Keratinocyte (primary cell): Measurements from ENCODE around the gene SLC2A4RG.

Source experiments
- EZH2 ChIP-seq: IDR thresholded peaks from one replicate; pipeline ENCODE4 v1.6.1; 2012; ENCODE audit warnings: inconsistent platforms, mild to moderate bottlenecking, low read length, moderate library complexity
- TF ChIP-seq, protein P1 (sequence below), 3 experiments: IDR thresholded peaks in 1 of 3; conservative IDR thresholded peaks in 1 of 3; optimal IDR thresholded peaks in 1 of 3; 2 replicates in 2 of 3; 3 replicates in 1 of 3; pipeline versions ENCODE3 to v1.5.1; 2011; ENCODE audit warnings: low read length in 3 of 3, mild to moderate bottlenecking in 3 of 3, moderate library complexity in 2 of 3, control low read depth in 1 of 3, inconsistent platforms in 1 of 3; ENCODE audit not compliant: insufficient read depth in 2 of 3; ENCODE audit errors: extremely low read depth in 1 of 3

GRCh38 chr20:63767456-63767855 is 27.9 kb downstream of the SLC2A4RG start:
- TF ChIP-seq, protein P1, sequence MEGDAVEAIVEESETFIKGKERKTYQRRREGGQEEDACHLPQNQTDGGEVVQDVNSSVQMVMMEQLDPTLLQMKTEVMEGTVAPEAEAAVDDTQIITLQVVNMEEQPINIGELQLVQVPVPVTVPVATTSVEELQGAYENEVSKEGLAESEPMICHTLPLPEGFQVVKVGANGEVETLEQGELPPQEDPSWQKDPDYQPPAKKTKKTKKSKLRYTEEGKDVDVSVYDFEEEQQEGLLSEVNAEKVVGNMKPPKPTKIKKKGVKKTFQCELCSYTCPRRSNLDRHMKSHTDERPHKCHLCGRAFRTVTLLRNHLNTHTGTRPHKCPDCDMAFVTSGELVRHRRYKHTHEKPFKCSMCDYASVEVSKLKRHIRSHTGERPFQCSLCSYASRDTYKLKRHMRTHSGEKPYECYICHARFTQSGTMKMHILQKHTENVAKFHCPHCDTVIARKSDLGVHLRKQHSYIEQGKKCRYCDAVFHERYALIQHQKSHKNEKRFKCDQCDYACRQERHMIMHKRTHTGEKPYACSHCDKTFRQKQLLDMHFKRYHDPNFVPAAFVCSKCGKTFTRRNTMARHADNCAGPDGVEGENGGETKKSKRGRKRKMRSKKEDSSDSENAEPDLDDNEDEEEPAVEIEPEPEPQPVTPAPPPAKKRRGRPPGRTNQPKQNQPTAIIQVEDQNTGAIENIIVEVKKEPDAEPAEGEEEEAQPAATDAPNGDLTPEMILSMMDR (optimal IDR thresholded peaks at IDR 0.05 in 1 of 3, IDR thresholded peaks at IDR 0.05 in 1 of 3, conservative IDR thresholded peaks at IDR 0.05 in 1 of 3; ENCODE audit: extremely low read depth in 1 of 3, insufficient read depth in 2 of 3, low read length in 3 of 3): no peak
- TF ChIP-seq EZH2: no peak
